Left renal pelvis (tissue), 4 donors: ENCODE results near the gene NECAP2. TPM values are rescaled to one million over a fixed set of nuclear protein-coding genes. Genes with fewer than 3 reads are reported as not detected.
"Not testable (repeated sequence)": the region's sequence is repeated elsewhere in the genome, so short reads cannot be mapped to it uniquely, and the experiment has no call there.

Experiments
- DNase-seq, 4 donors: peaks; one replicate each; pipeline ENCODE4 v3.0.0-alpha.2; 2013; ENCODE audit warnings: low read depth in 4 of 4, low spot score in 3 of 4
- polyA plus RNA-seq, 4 donors: library from polyadenylated mRNA; unstranded; fragments of 120-200 nt; gene quantifications; one replicate each; pipeline ENCODE4 v1.2.1, GENCODE V29; 2013; ENCODE audit not compliant: insufficient read length in 4 of 4

Gene NECAP2
- polyA plus RNA-seq, 4 donors: 65.4 to 70.4 (median 67.9) TPM

DNA sequence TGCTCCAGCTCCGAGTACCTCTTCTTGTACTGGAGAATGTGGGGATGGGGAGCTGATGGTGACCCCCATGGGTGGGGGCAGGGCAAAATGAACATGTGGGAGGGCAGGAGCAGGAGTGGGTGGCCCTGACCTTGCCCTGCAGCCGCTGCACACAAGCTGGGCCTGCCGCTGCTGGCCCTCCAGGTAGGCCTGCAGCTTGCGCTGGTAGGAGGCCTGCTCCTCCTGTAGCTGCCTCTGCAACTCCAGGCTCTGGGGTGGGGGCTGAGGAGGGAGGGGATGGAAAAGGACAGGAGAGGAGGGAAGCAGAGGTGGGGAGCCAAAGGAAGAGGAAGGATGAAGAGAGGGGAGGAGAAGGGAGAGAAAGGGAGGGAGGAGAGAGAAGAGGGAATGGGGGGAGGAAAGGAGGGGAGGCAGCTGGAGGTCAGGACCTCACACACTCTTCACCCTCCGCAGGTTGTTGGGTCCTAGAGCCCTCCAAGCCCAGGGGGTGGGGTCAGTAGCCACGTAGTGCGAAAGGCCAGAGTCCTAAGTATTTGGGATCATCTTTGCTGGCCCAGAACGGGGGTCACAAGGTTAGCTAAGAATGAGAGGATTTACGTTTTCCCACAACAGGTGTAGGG lies 50.6 kb downstream of the NECAP2 start:
- DNase-seq: no peak

DNA sequence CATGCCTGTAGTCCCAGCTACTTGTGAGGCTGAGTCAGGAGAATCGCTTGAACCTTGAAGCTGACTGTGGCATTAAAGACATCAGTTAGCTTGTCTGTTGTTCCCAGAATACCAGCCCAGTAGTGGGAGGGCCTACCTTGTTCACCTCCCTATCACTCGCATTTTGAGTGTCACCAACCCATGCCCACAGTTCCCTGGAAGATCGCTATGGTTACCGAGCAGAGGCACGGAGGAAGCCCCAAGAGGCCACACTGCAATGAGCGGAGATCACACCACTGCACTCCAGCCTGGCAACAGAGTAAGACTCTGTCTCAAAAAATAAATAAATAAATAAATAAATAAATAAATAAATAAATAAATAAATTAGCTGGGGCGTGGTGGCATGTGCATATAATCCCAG lies 52.4 kb downstream of the NECAP2 start:
- not testable (repeated sequence) for DNase-seq

DNA sequence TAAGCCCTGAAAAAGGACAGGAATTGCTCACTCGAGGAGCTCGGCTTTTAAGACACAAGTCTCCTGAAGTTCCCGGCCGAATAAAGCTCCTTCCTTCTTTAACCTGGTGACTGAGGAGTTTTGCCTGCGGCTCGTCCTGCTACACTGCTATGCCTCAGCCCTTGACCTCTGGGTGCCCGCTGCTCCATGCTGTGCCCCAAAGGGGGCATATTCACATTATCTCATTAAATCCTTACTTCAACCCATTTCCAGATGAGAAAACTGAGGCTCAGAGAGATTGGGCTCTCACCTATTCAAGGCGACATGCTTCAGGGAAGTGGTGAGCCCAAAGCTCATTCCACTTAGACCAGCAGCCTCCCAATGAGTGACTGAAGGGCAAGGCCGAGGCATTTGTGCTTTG lies 53.2 kb downstream of the NECAP2 start:
- not testable (repeated sequence) for DNase-seq

DNA sequence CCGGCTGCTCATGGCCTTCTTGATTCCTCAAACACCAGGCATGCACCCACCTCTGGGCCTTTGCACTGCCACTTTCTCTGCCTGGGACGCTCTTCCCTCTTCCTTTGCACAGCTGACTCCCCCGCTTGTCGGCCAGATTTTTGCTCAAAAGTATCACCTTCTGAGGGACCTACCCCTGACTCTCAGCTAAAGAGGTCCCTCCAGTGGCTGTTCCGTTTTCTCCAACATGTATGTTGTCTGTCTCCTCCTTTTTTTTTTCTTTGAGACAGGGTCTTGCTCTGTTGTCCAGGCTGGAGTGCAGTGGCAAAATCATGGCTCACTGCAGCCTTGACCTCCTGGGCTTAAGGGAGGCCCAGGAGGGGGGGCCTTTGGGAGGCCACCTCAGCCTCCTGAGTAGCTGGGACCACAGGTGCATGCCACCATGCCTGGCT lies 57.0 kb downstream of the NECAP2 start:
- DNase-seq: not testable (repeated sequence)

DNA sequence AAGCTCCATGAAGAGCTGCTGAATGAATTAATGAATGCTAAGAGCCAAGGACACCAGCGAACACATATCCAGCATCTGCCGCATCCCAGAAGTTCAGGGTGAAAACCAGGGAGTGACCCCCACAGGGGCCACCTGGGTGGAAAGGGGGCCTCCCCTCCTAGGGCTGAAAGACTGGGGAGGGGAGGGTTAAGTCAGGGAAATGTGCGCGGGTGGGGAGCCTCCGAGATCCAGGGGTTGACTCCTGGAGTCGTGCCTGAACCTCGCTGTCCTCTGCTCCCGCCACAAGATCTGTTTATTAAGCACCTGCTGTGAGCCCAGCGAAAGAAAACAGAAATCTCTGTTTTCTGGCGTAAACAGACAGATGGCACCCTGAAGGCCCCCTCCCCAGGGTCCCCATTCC lies 57.5 kb downstream of the NECAP2 start:
- DNase-seq: not testable (repeated sequence)

DNA sequence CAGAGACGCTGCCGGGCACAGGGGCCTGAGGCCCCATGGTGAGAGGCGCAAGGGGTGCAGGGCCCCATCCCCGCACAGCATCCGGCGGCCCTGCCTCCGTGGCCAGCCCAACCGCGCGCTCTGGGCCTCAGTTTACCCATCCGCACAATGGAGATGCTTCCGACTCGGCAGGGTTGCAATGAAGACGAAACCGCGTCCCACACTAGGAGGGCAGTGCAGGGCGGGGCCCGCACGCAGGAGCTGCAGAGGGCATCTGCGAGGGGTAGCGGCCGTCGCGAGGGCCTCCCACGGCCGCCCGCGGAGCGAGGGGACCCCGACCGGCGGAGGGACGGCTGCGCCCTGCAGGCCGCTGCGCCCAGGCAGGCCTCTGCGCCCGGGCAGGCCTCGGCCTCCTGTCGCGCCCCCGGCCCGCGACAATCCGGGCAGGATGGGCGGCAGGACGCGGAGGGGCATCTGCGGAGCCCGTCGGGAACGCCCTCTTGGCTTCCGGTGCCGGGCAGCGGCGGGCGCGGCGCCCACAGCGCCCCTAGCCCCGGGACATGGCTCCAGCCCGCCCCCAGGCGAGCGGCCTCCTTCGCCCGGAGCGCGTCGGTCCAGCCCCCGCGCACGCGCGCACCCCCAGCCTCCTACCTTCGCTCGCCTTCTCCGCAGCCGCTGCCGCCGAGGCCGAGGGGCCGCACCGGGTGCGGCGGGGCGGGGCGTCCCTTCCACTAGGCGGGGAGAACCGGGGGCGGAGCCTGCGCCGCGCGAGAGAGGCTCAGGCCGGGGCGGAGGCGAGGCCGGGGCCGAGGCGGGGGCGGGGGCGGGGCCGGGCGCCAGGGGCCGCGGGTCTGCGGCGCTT lies 58.3 kb downstream of the NECAP2 start:
- peak; percentile 73 to 86 (median 82) for DNase-seq

DNA sequence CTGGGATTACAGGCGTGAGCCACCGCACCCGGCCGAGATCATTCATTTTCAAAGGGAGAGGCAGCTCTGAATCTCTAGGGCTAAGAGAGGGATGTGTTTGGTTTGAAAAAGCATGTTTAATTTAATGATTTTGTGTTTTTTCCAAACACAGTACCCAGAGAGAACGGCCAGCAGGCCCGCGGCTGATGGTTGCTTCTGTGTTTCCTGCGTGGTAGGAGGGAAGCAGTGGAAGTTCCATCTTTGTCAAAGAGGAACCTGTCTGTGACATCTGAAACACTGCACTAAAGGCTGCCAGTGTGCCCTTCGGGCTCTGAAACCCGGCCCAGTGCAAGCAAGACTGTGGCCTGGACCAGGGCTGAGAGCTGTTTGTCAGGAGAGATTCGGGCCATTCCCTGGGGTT lies 59.9 kb downstream of the NECAP2 start:
- not testable (repeated sequence) for DNase-seq

DNA sequence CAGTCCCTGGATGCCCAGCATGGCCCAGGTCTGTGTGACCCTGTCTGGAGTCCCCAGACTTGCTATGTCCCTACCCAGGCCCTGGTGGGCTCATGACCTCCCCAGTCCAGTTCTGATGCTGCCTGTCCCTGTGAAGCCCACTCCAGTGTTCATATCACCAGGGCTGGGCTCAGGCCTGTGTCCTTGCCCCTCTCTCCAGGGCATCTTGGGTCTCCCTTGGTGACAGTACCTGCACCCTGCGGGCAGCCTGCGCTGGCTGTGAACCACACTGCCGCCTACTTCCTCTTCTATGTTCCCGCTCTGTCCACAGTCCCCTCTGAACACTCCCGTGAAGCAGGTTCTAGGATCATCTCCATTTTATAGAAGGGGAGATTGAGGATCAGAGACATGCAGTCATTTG lies 60.5 kb downstream of the NECAP2 start:
- DNase-seq: not testable (repeated sequence)

DNA sequence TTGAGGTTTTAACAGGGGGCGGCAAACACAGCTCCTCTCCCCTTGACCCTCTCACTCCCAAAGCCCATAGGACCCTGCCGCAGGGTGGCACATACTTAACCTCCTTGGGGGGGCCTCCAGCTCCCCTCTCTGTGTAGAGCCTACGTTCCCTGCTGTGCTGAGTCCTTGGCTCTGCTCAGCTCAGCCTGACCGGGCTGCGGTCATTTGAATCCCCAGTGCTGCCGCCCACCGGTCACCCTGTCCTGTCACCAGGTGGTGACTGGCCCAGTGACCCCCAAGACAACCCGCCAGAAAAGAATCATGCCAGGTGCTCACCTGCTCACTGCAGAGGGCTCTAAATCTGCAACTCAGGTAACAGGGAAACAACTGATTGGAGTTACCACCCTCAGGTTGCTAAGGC lies 60.9 kb downstream of the NECAP2 start:
- DNase-seq: not testable (repeated sequence)

DNA sequence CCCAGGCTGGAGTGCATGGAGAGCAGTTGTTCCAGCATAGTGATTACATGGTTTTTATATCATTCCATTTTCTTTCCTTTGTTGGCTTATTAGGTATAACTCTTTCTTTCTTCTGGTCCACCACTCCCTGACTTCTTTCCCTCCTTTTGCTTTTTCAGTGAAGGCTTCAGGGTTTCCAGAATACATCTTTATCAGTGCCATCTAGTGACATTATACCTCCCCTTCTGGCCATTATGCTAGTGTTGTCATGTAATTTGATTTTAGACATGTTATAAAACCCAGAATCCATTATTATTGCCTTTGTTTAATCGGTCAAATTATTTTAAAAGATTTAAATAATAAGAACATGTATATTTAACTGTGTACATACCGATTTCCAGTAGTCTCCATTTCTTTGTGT lies 63.0 kb downstream of the NECAP2 start:
- DNase-seq: no peak

DNA sequence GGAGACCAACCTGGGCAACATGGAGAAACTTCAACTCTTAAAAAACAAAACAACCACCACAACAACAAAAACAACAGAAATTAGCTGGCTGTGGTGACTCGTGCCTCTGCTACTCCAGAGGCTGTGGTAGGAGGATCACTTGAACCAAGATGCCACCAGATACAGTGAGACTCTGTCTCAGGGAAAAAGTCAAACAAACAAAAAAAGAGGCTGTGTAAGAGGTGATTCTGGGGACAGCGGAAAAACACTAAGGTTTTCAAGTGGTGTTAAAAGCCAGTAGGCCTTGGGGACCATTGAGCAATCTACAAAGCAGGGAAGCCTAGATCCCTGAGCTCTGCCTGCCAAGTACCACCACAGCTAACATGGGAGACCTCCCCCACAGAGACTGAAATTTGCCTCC lies 65.3 kb downstream of the NECAP2 start:
- DNase-seq: not testable (repeated sequence)

DNA sequence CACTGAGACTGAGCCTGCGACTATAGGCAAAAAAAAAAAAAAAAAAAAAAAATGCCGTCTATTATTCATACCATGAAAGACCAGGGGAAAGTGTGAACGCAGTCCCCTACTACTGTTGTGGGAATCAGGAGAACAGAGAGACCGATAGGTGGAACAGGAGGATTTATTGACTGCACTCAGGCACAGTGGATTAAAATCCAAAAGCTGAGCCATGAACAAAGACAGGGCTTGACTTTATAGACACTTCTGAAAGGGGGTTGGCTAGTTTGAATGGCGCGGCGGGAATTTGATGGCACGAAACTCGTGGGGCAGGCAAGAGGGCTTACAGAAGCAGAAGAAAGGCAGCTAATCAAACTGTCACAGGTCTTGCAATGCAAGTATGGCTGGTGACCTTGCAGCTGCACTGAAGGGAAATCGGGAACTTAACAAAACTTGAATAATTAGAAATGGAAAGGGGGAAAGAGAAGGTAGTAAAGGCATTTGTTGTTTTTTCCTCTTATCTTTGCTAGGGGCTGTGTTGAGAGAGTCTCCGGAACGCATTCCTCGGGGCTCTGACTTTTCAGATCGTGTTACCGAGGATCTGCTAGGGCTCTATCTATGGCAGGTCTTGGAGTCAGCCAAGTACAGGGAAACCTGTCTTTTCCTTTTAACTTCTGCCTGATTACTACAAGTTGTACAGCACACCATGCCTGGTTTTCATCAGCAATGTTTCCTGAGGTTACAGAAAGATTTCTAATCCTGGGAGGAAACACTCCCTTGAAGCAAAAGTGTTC lies 66.0 kb downstream of the NECAP2 start:
- DNase-seq: peak in 2 of 4 donors; percentile 26 to 58

DNA sequence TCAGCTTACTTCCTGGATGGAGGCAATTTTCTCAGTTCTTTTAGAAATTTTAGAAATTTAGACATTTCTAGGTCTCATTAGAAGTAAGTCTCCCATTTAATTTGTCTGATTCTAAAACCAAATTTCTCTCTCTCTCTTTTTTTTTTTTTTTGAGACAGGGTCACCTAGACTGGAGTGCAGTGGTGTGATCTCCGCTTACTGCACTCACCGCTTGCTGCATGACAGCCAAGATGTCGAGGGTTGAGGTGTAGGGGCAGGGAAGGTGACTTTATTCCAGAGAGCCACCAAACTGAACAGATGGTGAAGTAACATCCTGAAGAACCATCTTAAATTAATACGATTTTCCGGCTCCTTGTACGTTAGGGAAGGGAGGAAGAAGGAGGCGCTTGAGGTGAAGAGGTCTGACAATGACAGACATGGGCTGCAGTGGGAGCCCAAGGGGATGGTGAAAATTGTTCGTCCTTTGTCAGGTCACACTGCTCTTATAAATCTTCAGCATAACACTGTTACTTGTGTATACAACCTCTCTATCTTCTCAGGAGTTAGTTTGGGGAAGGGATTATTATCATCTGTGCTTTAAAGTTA lies 68.4 kb downstream of the NECAP2 start:
- DNase-seq: peak in 1 of 4 donors; percentile 23

Other genes with a start within 250 kb of the NECAP2 start
- 10 to 100 TPM in 3 of 4 donors, 1 to 10 TPM in 1; 7.3 to 28.2 (median 18.9) TPM for gene ARHGEF19, start 228.1 kb upstream of the NECAP2 start, polyA plus RNA-seq
- gene CPLANE2, start 203.5 kb upstream of the NECAP2 start, polyA plus RNA-seq: 1 to 10 TPM; 4.2 to 6.6 (median 4.8) TPM
- 10 to 100 TPM; 17.7 to 23.1 (median 20.4) TPM for gene FBXO42, start 88.2 kb upstream of the NECAP2 start, polyA plus RNA-seq
- 100 to 1,000 TPM in 3 of 4 donors, 10 to 100 TPM in 1; 97.1 to 115 (median 105) TPM for gene SZRD1, start 73.5 kb upstream of the NECAP2 start, polyA plus RNA-seq
- gene SPATA21, start 3.3 kb upstream of the NECAP2 start, polyA plus RNA-seq: under 1 TPM in 3 of 4 donors, not detected in 1; 0.12 to 0.17 (median 0.15) TPM
- gene RNU1-1, start 73.6 kb downstream of the NECAP2 start, polyA plus RNA-seq: not detected
- 100 to 1,000 TPM in 1 of 4 donors, 10 to 100 TPM in 3; 76.0 to 161 (median 88.4) TPM for gene NBPF1, start 172.8 kb downstream of the NECAP2 start, polyA plus RNA-seq
- gene RNU1-3, start 226.2 kb downstream of the NECAP2 start, polyA plus RNA-seq: not detected